Fibroblast of upper back skin (primary cell): ENCODE data around the gene NTNG1.

Source experiments
- DNase-seq: peaks from one replicate; pipeline ENCODE4 v3.0.0-alpha.2; 2013

Gene NTNG1

GRCh38 chr1:107467811-107468210 is 327.0 kb downstream of the NTNG1 start:
- DNase-seq = no peak

GRCh38 chr1:107473065-107473464 is 332.2 kb downstream of the NTNG1 start:
- no peak for DNase-seq

- DNase-seq = peak; percentile 55
Measured at GRCh38 chr1:107474877-107475612, 334.2 kb downstream of the NTNG1 start.

- DNase-seq = no peak
Measured at GRCh38 chr1:107477233-107477632, 336.4 kb downstream of the NTNG1 start.

- DNase-seq = no peak
Measured at GRCh38 chr1:107479865-107480350, 339.1 kb downstream of the NTNG1 start.

- peak; percentile 4 for DNase-seq
Measured at GRCh38 chr1:107480548-107481415, 339.9 kb downstream of the NTNG1 start.

- no peak for DNase-seq
Measured at GRCh38 chr1:107481756-107482384, 341.0 kb downstream of the NTNG1 start.

GRCh38 chr1:107483949-107484348 is 343.1 kb downstream of the NTNG1 start:
- DNase-seq = no peak

- no peak for DNase-seq
Measured at GRCh38 chr1:107486349-107486748, 345.5 kb downstream of the NTNG1 start.

GRCh38 chr1:107487506-107487905 is 346.7 kb downstream of the NTNG1 start:
- DNase-seq = no peak

GRCh38 chr1:107491582-107491981 is 350.7 kb downstream of the NTNG1 start:
- no peak for DNase-seq

- DNase-seq = no peak
Measured at GRCh38 chr1:107493111-107493716, 352.4 kb downstream of the NTNG1 start.

GRCh38 chr1:107494061-107494460 is 353.2 kb downstream of the NTNG1 start:
- DNase-seq = no peak

- DNase-seq = no peak
Measured at GRCh38 chr1:107496002-107496401, 355.2 kb downstream of the NTNG1 start.

GRCh38 chr1:107499139-107499744 is 358.4 kb downstream of the NTNG1 start:
- no peak for DNase-seq

- DNase-seq = no peak
Measured at GRCh38 chr1:107501081-107501605, 360.3 kb downstream of the NTNG1 start.

GRCh38 chr1:107510347-107510746 is 369.5 kb downstream of the NTNG1 start:
- no peak for DNase-seq

GRCh38 chr1:107512836-107513235 is 372.0 kb downstream of the NTNG1 start:
- DNase-seq = no peak

- DNase-seq = no peak
Measured at GRCh38 chr1:107514841-107515240, 374.0 kb downstream of the NTNG1 start.

GRCh38 chr1:107515702-107516101 is 374.9 kb downstream of the NTNG1 start:
- DNase-seq = no peak

- no peak for DNase-seq
Measured at GRCh38 chr1:107523061-107523460, 382.2 kb downstream of the NTNG1 start.

GRCh38 chr1:107523736-107524135 is 382.9 kb downstream of the NTNG1 start:
- no peak for DNase-seq
